Activated T-cell treated with anti-CD3 and anti-CD28 coated beads for 48 hours (primary cell): ENCODE results near the gene PTPN20.
"Not testable (repeated sequence)": the region's sequence is repeated elsewhere in the genome, so short reads cannot be mapped to it uniquely, and the experiment has no call there.

Experiments used
- DNase-seq: peaks from one replicate; pipeline ENCODE4 v3.0.0-alpha.2; 2020; ENCODE audit warnings: low read depth

The PTPN20 gene, protein sequence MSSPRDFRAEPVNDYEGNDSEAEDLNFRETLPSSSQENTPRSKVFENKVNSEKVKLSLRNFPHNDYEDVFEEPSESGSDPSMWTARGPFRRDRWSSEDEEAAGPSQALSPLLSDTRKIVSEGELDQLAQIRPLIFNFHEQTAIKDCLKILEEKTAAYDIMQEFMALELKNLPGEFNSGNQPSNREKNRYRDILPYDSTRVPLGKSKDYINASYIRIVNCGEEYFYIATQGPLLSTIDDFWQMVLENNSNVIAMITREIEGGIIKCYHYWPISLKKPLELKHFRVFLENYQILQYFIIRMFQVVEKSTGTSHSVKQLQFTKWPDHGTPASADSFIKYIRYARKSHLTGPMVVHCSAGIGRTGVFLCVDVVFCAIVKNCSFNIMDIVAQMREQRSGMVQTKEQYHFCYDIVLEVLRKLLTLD

DNA sequence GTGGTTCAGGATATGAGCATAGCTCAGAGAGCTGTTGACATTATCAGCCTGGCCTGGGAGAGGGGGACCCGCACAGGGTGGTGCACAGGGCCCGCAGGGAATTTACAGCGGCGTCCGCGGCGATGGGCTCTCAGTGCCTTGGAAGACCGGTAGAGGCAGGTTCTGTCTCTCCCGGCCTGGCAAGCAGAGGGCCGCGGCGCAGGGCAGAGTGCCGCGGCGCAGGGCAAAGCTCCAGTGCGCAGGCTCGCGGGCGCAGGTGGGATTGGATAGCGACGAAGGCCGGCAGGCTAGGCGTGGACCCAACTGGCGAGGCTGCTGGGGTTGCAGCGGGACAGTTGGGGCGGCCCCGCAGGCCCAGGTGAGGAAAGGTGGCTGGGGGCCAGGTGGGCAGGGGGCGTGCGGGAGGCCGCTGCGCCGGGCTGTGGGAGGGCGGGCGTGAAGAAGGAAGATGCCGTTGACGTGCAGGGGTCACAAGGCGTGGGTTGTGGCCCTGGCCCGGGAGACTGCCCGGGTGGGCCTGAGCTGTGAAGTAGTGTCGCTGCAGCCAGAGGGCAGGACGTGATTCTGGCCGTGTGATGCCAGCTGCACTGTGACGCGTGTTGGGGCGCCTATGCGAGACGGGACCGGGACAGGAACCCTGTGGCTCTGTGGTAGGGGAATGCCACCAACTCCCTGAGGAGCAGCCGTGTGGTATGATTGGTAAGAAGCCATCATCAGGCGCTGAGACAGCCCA is at the start of gene PTPN20:
TSS of gene PTPN20 (plus strand) at position 285 of the 733 bp plus-strand sequence. CDS start 21,072 bp downstream, outside the sequence.
- peak; percentile 6 for DNase-seq

DNA sequence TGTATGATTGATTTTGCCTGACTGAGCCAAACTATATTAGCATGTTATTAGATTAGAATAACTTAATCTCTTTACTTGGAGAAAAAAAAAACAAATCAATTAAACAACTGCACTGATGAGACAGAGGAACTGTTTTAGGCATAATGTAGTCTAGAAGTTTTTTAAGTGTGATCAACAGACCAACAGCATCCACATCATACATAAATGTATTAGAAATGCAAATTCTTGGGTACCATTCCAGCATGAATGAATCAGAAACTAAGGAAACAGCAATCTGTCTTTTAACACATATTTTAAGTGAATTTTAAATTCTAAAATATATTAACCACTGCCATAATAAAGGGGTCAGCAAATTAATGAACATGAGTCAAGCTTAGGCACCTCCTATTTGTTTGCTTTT is 41.5 kb upstream of the PTPN20 start:
- not testable (repeated sequence) for DNase-seq

DNA sequence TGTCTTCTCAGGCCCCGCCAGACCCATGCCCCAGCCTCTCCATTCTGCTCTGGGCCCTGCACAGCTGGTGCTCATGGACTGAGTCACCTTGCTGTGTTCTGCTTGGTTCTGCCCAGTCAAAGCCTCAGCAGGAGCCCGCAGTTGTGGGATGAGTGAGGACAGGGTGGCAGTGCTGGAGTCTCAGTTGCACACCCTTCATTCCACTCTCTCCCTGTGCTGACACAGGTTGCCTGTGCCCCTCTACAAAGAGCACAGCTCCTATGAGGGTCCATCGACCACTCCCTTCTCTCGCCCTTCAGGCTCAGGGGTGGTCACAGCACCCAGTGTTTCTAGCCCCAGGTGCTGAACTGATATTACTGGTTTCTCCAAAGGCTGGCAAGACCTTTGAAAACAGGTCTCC is 39.6 kb upstream of the PTPN20 start:
- not testable (repeated sequence) for DNase-seq

DNA sequence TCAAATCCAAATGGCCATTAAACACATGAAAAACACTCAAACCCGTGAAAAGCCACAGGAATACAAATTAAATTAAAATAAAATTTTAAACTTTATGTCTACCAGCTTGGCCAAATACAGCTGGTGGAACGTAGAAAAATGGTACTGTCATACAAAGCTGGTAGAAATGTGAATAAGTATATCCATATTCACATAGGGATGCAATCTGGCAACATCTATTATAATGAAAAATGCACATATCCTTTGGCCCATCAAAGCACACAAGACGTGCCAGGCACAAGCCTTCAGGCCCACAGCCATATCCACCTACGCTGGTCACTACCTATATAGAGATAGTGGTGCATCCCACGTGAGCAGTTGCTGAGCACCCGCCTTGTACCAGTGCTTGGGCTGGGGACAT is 35.9 kb upstream of the PTPN20 start:
- not testable (repeated sequence) for DNase-seq

DNA sequence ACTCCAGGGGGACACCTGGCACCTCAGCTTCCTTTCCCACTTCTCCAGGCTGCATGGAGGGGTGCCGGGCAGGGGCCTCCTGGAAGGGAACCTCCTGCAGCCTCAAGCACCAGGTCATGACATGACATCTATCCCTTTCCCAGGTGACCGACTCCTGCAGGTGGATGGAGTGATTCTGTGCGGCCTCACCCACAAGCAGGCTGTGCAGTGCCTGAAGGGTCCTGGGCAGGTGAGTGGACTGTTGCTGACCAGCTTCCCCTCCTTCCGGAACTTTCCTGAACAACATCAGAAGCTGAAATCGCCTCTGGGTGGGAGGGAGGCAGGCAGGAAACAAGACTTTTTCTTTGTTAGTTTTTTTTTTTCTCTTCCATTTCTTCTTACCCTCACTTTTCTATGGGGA is 34.5 kb upstream of the PTPN20 start:
- not testable (repeated sequence) for DNase-seq

DNA sequence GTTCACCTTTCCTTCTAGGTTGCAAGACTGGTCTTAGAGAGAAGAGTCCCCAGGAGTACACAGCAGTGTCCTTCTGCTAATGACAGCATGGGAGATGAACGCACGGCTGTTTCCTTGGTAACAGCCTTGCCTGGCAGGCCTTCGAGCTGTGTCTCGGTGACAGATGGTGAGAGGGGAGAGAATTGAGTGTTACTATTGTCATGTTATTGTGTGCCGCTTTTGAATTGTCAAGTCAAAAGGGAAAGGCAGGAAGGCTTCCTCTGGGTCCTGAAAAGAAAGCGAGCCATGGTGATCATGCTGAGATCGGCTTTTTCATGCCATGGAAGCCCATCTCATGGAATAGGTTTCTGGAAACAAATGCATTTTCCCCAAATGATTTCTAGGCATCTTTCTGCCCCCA is 32.5 kb upstream of the PTPN20 start:
- not testable (repeated sequence) for DNase-seq

DNA sequence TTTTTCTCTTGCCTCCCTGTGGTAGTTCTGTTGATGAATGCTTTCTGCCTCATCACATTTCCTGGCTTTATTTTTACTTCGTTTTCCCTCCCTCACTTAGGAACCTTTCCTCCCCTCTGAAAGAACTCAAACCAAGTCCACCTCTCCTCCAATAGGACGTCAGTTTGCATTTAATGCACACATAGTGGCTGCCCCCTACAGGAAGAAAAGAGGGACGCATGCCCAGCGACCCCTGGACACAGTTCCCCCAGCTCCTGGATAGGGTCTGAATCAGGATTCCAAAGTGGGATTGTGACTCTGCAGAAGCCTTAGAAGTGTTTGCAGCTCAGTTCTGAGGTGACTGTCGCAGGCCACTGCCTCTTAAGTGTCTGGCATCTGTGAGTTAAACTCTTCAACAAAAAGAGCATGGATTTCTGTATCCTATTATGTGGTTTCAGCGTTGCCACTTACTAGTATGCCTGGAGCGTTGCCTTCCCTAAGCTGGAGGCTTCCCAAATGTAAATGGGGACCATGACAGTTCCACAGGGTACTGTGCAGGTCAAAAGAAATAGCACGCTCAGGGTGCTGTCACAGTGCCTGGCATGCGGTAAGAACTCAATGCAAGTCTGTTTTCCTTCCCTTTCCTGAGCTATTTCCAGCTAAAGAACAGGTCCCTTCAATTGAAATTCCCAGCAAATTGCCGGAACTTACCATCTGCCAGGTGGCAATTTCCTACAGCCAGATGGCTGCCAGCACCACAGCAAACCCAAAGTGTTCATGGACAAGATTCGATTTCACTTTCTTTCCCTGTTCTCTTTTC is 20.2 kb upstream of the PTPN20 start:
- peak; percentile 18 for DNase-seq

DNA sequence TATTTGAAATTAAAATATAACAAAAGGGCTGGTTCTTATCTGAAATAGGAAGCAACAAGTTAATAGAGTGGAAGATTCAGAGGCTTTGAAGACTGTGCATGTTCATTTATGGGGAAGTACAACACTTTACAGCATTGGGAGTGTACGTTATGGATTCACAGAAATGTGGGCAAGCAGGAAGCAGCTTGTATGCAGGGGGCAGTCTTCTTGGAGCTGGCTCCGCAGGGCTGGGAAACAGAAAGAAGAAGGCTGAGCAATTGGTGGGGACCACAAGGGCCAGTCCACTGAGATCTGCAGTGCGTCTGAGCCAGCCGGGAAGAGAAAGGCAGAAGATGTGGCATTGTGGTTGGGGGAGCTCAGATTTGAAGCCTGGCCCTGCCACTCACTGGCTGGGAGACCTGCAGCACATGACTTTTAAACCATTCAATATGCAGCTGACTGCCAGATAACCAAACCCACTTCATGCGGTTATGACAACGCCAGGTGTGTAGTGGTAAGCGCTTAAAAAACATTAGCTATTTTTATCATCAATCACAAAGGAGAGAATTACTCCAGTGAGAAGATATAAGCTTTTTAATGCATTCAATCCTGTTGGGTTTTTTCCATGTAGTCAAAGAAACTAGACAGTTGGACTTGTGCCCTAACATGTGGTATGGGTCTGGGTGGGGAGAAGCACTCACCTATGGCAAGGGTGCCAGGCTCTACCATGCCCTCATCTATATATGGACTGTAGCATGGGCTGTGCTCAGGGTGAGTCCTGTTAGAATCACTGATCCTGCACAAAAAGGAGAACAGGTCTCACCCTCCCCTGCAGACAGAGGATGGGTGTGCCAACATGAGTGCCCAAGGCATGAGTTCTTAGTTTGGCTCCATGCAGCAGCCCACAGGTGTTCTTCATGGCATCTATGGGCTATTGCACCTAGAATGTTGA is 14.2 kb upstream of the PTPN20 start:
- not testable (repeated sequence) for DNase-seq

DNA sequence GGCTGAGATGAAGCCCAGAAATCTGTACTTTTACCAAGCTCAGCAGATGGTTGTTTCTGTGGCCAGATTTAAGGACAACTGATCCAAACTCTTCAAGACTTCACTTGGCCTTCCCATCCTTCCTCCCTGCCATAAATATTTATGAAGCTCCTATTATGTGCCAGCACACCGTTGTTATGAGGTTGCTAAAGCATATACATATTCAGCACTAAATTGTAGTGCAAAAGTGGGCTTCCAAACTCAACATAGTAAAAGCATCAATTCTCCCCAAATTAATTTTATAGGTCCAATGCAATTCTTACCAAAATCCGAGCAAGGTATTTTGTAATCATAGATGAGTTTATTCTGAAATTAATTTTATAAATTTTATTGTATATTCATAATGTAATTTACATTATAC is 10.0 kb upstream of the PTPN20 start:
- not testable (repeated sequence) for DNase-seq

DNA sequence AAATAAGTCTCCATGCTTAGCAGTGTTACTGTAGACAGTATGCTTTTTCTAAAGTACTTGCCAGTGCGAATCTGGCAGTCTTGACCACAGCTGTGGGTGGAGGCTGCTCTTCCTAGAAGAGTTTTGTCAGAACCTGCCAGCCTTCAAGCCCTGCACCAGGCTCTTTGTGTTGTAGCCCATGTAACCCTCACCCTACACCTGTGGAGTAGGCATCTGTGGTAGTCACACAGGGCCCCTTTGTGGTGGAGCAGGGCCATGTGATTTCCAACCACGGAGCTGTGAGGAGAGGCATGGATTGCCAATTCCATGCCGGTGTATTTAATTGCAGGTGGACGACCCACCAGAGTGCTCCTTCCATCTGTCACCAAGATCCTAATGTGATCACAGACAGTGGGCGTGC is 7.4 kb upstream of the PTPN20 start:
- not testable (repeated sequence) for DNase-seq

DNA sequence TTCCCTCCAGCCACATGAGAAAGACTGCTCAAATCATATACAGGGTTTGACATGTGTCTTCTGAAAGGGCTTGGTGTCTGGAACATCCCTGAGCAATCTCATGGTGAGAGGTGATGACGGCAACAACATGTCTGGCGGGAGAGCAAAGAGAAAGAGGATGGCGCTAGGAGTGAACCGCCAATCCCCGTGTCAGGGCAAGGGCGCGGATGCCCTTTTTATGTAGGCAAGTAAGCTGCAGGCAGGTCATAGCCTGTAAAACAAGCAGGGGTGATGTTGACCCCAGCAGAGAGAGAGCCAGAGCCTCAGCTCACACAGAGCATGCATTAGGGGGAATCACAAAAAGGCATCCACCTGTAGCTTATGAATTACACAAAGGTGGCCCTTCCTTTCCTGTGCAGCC is 4.9 kb upstream of the PTPN20 start:
- DNase-seq, result not testable (repeated sequence)

DNA sequence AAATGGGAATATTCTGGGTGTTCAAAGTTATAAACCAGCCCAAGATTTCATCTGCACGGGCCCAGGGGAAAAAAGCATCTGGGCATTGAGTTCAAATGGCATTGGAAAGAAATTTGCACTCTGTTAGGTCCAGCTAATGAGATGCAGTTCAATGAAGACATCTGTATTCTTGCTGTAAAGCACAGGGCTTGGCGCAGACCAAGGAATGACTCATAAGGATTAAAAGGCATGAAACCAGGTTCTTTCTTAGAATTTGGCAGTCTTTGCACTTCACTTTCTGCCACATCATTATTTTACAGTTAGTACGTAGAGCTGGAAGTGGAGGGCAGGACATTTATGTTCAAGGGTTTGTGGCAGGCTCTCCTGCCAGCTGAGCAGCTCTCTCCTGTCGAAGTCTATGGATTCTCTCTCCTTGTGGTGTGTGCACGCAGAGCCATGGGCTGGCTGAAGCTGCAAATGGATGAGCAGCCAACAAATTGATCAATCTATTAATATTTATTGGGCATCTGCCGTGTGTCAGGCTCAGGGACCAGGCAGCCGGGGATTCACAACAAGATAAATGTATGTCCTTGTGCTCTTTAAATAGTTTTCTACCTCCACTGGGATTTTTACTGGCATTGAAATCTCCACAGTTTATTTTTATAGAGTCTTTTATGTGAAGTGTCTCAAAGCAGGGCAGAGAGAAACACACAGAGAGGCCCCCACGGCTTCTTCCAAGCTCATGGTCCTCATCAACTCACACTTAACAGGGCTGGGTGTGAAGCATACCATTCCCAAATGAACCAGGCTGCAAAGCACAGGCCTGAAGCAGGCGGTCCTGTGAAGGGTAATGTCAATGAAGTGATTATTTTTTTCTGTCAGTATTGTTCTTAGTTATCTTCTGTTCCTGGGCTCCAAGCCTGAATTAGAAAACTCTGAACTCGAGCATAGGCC is 3.8 kb upstream of the PTPN20 start:
- DNase-seq, result not testable (repeated sequence)

DNA sequence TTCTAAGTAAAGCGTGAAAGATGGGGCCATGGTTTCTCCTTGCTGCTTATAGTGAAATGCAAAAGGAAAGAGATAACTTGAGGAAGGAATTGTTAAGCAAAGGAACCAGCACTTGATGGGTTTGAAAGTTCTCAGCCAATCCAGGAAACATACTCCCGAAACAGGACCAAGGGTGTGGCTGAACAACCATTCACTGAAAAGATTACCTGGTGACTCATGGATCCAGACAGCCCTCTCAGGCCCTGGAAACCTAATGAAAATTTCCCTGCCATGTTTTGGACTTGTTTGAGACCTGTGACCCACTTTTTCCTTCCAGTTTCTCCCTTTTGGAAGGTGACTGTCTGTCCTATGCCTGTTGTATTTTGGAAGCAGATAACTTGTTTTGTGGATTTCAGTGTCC is 11.3 kb downstream of the PTPN20 start:
- not testable (repeated sequence) for DNase-seq

DNA sequence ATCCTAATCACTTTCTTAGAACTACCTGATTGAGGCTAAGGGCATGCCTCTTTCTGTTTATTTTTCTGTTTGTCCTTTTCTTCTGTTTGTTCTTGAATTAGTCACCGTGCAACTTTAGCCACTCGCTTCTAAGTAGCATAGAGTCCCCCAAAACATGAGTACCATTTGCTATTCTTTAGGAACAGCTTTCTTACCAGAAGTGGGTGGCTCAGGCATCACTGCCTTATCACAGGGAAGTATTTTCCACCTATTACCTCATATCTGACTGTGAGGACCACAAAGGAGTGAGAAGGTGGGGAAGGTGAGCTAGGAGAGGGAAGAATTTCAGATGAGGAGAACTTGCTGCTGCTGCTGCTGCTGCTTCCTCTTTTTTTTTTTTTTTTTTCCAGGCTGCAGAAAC is 13.9 kb downstream of the PTPN20 start:
- not testable (repeated sequence) for DNase-seq

DNA sequence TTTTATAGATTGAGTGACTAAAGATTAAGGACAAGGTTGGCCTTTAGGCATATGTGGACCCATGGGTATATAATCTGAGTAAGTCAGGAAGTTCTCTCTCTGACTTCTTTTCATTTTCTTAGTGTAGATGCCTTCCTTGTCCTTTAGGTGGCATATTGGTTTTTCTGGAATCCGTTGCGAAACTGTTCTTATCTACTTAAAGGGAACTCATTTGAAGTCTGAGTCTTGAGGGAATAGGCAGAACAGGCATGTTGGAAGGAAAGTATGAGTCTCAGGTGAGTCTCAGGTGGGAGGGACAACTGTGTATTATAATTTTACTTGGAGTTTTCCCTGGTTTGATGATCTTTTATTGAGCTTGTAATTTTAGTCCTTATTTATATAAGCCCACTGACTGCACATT is 14.6 kb downstream of the PTPN20 start:
- not testable (repeated sequence) for DNase-seq

DNA sequence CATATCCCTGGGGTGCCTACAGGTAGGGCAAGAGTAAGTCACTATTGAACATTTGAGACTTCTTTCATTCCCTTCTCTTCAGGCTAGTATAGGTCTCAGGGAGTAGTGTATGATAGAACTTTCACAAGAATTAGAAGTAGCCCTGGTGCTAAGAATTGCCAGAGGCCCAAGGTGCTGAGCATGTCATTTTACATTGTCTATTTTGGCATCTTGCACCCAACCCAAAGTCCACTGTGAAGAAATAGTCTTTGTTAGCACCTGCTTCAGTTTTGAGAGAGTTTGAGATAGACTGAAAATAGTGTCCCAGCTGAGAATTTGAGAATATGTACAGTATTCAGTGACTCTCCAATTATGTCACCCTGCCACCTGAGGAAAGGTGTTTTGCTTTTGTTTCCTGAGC is 17.6 kb downstream of the PTPN20 start:
- not testable (repeated sequence) for DNase-seq

DNA sequence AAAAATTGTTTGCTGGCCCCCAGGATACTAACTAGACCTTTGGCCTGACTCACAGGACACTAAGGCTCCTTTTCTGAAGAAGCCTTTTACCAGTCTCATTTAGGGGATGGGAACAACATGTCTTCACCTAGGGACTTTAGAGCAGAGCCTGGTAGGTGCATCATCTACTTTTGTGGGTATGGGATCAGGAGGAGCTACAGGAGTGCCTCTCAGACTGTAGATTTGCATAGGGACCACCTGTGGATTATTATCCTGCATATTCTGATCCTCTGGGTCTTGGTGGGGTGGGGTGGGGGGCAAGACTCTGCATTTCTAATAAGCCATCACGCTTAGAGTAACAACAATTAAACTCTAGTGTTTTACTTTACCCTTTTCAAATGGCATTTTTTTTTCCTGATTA is 21.2 kb downstream of the PTPN20 start:
- not testable (repeated sequence) for DNase-seq

DNA sequence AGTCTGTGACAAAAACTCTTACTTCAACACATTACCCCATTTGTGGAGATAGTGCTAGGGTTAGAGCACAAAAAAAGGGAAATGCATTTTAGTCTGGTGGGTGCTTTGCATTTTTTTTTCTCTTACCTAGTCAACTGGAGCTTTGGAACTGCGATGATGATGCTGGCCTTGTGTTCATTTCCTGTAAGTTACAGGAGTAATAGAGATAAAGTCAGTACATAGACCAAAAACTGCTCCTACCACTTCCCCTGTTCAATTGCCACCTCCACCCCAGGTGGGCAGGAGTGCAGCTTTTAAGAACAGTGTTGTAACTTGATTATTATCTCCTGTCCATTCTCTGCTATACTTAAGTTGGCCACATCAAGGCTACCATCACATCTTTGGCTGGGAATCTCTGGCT is 29.9 kb downstream of the PTPN20 start:
- not testable (repeated sequence) for DNase-seq

DNA sequence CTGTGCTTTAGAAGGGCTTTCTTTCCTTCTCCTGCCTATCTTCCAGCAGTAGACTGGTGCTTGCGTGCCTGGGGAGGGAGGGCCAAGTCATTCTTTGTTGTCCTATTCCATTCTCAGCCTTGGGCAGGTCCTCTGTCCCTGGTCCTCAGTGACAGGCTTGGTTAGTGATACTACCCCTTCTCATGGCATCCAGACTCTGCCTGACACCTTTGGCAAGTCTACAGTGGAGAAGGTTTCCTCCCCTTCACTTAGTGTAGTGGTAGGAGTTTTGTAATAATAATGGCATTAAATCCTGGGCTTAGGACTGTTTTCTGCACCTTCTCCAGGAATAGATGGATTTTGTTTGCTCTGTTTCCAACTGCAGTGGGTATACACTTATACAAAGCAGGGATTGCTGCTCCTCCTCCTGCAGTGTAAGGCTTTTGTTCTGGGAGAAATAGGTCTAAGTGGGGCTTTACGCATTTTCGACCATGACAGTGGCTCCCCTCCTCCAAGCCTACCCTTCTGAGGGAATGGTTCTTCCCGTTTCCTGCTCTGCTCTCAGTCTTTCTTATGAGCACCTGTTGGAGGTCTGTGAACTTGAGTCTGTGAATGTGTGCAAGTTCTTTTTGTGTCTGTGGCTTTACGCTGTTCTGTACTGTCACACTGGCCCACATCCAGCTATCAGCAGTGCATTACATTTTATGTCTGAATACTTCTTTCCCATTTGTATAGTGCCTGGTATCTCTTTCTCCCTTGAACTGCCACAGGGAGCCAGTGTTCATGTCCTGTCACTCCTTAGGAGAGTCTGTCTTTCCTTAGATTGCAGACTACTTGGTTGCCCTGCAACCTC is 37.7 kb downstream of the PTPN20 start:
- DNase-seq, result not testable (repeated sequence)
